SK-N-MC (cell line): ENCODE results near the gene YPEL3.
"Not testable (repeated sequence)": the region's sequence is repeated elsewhere in the genome, so short reads cannot be mapped to it uniquely, and the experiment has no call there.

Experiments used
- DNase-seq: peaks from one replicate; pipeline ENCODE4 v3.0.0-alpha.2; 2011; ENCODE audit warnings: low read depth, low spot score
- H3K27ac ChIP-seq: fragments of 200-600 bp; sonication (generic); 2 replicates; pipeline ENCODE4 v1.5.1; 2016; ENCODE audit warnings: mixed run types
- H3K36me3 ChIP-seq: fragments of 200-600 bp; sonication (generic); 2 replicates; pipeline ENCODE4 v1.6.1; 2017; ENCODE audit warnings: antibody characterized with exemption, low read length, mixed read lengths; ENCODE audit not compliant: insufficient read depth
- H3K4me3 ChIP-seq: fragments of 200-600 bp; sonication (generic); 2 replicates; pipeline ENCODE4 v1.5.1; 2016
- H3K9ac ChIP-seq: fragments of 200-600 bp; sonication (generic); 2 replicates; pipeline ENCODE4 v1.8.0; 2017; ENCODE audit warnings: mixed run types, mixed read lengths; ENCODE audit not compliant: insufficient read length
- H3K9me3 ChIP-seq: fragments of 200-600 bp; sonication (generic); 2 replicates; pipeline ENCODE4 v1.6.1; 2017; ENCODE audit warnings: low read depth, mild to moderate bottlenecking, antibody characterized with exemption, low read length, moderate library complexity, mixed read lengths
- EZH2 ChIP-seq: fragments of 200-600 bp; sonication (generic); IDR thresholded peaks from one replicate; pipeline ENCODE4 v1.6.1; 2017; ENCODE audit warnings: antibody characterized with exemption
- FOXP2 ChIP-seq: optimal IDR thresholded peaks from 2 replicates; pipeline ENCODE3; 2011; ENCODE audit warnings: mild to moderate bottlenecking, moderate library complexity; ENCODE audit not compliant: insufficient read depth; ENCODE audit errors: extremely low read length, control extremely low read depth
- POLR2AphosphoS5 ChIP-seq: IDR thresholded peaks from 2 replicates; pipeline ENCODE4 v1.6.1; 2012; ENCODE audit warnings: mild to moderate bottlenecking, low read depth, low read length, borderline replicate concordance

Gene YPEL3

DNA sequence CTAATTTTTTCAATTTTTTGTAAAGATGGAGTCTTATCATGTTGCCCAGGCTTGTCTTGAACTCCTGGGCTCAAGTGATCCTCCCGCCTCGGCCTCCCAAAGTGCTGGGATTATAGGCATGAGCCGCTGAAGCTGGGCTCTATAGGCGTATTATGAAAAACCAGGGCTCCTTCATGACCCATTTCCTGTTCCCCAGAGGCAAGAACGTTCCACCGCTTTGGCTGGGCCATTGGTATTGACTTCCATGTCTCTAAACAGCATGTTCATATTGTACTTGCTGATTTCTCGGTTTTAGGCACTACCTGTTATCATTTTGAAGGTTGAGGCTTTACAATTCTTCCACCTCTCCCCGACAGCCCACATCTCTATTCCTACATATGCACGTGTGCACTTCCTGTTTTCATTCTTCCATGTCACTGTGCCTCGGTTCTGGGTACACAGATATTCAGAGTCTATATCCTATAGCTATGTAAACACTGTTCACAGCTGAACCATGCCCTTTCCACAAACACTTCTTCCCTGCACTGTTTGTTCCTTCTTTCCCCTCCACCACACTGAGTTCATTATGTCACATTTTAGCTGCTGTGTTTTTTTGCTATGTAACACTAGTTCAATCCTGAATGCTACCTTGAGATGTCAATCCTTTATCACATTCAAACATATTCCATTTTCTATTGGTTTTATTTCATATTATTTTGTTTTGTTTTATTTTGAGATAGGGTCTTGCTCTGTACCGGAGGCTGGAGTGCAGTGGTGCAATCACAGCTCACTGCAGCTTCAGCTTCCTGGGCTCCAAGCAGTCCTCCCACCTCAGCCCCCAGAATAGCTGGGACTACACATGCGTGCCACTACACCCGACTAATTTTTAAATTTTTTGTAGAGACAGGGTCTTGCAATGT, 43.8 kb upstream of the YPEL3 start:
- Histone ChIP-seq H3K9me3 (no peaks in the 10 kb centered on the region), H3K27ac (no peak overlapping the region), H3K9ac (no peak overlapping the region), H3K4me3 (no peak overlapping the region), H3K36me3 (no peaks in the 10 kb centered on the region)
- DNase-seq = no peak
- TF ChIP-seq POLR2AphosphoS5 (no peak), EZH2 (no peak), FOXP2 (no peak)

DNA sequence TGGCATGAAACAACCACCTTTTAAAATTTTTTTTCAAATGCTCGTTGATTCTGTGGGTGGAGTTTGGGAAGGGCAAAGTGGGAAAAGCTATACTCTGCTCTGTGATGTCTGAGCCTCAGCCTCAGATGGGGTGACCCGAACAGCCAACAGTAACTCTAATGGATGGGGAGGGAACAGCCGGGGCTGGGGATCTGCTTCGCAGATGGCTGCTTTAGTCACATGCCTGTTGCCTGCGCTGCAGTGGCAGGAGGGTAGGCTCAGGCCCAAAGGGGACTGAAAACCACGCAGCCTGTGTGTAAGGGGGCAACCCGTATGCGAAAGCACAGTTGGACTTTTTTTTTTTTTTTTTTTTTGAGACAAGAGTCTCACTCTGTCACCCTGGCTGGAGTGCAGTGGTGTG, 41.9 kb upstream of the YPEL3 start:
- TF ChIP-seq EZH2 (no peak), POLR2AphosphoS5 (no peak), FOXP2 (no peak)
- DNase-seq = no peak
- H3K9me3 ChIP-seq = no peaks in the 10 kb centered on the region
- H3K27ac ChIP-seq = no peak overlapping the region
- no peaks in the 10 kb centered on the region for H3K36me3 ChIP-seq
- no peak overlapping the region for H3K4me3 ChIP-seq
- H3K9ac ChIP-seq = no peak overlapping the region

DNA sequence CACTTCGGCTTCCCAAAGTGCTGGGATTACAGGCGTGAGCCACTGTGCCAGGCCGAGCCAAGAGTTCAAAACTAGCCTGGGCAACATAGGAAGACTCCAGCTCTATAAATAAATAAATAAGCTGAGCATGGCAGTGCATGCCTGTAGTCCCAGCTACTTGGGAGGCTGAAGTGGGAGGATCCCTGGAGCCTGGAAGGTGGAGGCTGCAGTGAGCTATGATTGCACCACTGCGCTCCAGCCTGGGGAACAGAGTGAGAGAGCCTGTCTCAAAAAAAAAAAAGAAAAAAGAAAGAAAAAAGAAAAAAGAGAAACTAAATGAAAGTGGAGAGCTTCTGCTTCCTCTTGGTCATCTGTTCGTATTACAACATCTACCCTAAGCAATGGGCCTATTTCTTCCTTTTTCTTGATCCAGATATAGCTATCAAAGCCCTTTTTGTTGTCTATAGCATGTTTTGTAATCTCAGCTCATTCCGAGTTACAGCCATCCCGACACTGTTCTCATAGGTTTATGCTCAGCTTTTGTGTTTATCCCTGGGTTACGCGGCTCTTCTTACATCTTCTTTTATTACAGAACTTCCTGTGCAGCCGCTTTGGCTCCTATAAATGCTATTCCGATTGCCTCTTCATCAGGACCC, 41.1 kb upstream of the YPEL3 start:
- TF ChIP-seq EZH2 = no peak
- no peak for TF ChIP-seq POLR2AphosphoS5
- TF ChIP-seq FOXP2 = no peak
- Histone ChIP-seq H3K9me3 (no peaks in the 10 kb centered on the region), H3K36me3 (no peaks in the 10 kb centered on the region), H3K4me3 (no peak overlapping the region), H3K9ac (no peak overlapping the region), H3K27ac (no peak overlapping the region)
- DNase-seq = no peak

DNA sequence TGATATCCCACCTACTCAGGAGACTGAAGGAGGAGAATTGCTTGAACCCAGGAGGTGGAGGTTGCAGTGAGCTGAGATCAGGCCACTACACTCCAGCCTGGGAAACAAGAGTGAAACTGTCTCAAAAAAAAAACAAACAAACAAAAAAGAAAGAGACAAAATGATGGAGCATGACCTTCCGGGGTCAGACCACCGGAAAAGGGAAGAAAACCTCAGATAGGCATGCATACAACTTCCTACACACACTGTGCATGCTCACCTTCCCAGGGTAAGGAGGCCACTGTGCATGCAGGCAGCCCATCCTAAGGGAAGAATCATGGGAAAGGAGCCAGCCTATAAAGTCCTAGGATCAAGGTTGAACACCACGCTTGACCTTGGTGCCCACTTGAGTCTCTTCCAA, 36.6 kb upstream of the YPEL3 start:
- Histone ChIP-seq H3K4me3 (no peak overlapping the region), H3K9ac (no peak overlapping the region), H3K27ac (no peak overlapping the region), H3K9me3 (no peaks in the 10 kb centered on the region), H3K36me3 (no peaks in the 10 kb centered on the region)
- no peak for DNase-seq
- TF ChIP-seq POLR2AphosphoS5 (no peak), EZH2 (no peak), FOXP2 (no peak)

DNA sequence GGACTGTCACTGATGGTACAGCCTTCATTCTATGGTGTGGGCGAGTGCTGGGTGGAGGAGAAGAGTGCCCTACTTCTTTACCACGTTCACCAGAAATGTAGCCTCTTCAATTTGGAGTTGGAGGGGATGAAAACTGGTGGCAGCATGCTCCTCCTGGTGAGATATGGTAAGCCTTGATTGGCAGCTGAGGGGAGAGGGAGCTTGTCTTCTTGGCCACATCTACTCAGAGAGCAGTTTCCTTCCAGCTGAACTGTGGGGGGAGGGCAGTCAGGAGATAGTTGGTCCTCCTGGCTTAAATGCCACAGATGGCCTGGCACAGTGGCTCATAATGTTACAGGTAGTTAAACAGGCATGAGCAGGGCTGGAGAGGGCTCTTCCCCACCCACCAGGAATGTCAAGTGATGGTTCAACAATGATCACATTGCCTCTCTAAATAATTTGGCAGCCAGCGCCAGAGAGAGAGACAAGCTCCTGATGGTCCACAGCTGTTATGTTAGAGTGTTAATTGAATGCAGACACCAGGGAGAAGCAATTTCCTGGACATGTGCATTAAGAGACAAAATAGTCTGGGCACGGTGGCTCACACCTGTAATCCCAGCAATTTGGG, 36.0 kb upstream of the YPEL3 start:
- DNase-seq = no peak
- Histone ChIP-seq H3K9me3 (no peaks in the 10 kb centered on the region), H3K4me3 (no peak overlapping the region), H3K9ac (no peak overlapping the region), H3K27ac (no peak overlapping the region), H3K36me3 (no peaks in the 10 kb centered on the region)
- TF ChIP-seq POLR2AphosphoS5 (no peak), EZH2 (no peak), FOXP2 (no peak)

DNA sequence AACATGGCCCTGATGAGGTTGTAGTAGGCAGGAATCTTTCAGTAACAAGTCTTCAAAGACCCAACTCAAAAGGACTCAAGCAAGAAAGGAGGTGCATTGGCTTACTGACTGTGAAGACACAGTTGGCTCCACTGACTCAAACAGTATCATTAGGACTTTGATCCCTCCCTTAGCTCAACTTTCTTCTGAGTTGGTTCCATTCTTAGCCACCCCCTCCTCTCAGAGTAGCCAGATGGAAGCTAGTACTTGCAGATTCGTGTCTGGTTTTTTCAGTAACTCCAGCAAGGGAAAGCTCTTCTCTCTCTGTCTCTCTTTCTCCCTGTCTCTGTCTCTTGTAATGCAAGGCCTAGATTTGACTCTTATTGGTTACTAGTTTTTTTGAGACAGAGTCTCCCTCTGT, 32.0 kb upstream of the YPEL3 start:
- Histone ChIP-seq H3K4me3 (no peak overlapping the region), H3K27ac (no peak overlapping the region), H3K9me3 (no peaks in the 10 kb centered on the region), H3K36me3 (no peaks in the 10 kb centered on the region), H3K9ac (no peak overlapping the region)
- TF ChIP-seq POLR2AphosphoS5 (no peak), EZH2 (no peak), FOXP2 (no peak)
- DNase-seq = no peak

DNA sequence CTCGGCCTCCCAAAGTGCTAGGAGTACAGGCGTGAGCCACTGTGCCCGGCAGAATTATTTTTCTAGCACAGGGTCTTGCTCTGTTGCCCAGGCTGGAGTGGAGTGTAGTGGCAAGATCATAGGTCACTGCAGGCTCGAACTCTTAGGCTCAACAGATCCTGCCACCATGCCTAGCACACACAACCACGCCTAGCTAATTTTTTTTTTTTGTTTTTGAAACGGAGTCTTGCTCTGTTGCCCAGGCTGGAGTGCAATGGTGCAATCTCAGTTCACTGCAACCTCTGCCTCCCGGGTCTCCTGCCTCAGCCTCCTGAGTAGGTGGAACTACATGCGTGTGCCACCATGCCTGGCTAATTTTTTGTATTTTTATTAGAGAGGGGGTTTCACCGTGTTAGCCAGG, 29.7 kb upstream of the YPEL3 start:
- not testable (repeated sequence) for H3K9ac ChIP-seq, H3K4me3 ChIP-seq

DNA sequence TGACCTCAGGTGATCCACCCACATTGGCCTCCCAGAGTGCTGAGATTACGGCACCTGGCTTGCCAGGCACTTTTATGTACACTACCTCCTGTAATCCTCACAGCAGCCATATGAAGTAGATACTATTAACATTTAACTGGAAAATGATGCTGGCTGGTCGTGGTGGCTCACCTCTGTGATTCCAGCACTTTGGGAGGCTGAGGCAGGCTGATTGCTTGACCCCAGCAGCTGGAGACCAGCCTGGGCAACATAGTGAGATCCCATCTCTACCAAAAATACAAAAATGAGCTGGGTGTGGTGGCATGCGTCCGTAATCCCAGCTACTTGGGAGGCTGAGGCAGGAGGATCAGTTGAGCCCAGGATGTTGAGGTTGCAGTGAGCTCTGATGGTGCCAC, 29.0 kb upstream of the YPEL3 start:
- no peak overlapping the region for H3K27ac ChIP-seq
- H3K9ac ChIP-seq = no peak overlapping the region
- DNase-seq = no peak
- no peaks in the 10 kb centered on the region for H3K9me3 ChIP-seq
- no peaks in the 10 kb centered on the region; the same call in 1 of the 2 replicates for H3K36me3 ChIP-seq
- TF ChIP-seq POLR2AphosphoS5 (no peak), EZH2 (no peak), FOXP2 (no peak)
- H3K4me3 ChIP-seq = no peak overlapping the region

More for the DNA sequence above, 29.7 kb upstream of the YPEL3 start:
- H3K27ac ChIP-seq, DNase-seq, H3K9me3 ChIP-seq, H3K36me3 ChIP-seq: not testable (repeated sequence)
